HK-2 (cell line): ENCODE measurements around the gene RNFT2.

Source experiments
- DNase-seq: peaks from one replicate; pipeline ENCODE4 v3.0.0-alpha.2; 2018; ENCODE audit not compliant: unreplicated experiment

The RNFT2 gene

GRCh38 chr12:116878567-116879508 is 140.7 kb downstream of the RNFT2 start:
- DNase-seq = peak; percentile 15

DNA sequence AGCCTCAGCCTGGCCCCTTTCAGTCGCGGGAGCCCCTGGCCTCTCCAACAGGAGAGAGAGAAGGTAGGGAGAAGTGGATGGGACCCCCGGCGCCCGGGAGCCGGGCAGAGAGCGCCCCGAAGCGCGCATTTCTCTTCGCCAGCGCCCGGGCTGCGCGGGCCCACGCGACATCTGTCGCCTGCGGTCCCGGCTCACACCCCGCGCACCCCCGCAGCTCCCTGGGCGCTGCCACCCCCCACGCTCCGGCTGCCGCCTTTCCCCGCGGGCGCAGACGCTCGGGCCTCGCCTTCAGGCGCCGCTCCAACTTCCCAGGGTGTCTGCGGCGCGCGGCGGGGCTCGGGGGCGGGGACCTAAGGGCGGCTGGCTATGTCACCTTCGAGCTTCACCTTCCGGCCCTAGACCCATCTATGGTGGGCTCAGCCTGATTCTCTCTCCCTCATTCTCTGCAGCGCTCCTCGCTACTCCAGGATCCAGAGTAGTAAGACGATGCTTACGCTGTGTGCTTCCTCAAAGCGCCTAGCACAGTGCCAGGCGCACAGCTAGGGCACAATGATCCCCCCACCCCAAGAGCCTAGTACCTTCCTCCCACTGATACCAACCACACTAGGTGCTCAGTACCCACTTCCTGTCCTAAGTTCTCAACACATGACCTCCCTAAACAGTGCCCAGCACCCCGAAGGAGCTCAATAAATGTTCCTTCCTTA is 141.5 kb downstream of the RNFT2 start:
- DNase-seq = no peak

DNA sequence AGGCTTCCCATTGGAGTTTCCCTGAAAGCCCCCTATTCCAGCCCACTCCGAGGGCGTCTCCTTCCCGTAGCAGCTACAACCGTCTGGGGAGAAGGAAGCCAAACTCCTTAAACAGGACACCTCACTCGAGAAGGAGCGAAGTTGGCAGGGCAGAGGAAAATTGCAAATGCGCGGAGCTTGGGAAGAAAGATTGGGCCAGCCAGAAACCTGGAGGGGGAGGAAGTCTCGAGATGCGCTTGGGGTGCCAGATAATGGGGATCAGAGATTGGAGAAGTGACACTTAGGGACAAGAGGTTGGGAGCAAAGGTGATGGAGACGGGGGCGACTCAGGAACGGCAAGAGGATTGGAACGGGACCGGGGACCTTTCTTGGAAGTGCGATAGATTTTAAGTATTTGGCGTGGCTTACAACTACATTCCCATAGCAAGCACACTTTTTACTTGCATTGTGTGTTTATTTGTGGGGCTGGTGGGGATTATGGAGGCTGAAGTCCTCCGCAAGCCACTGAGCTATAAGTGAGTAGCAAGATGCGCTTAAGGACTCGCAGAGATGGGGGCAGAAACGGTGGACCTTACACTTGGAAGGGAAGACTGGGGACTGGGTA is 142.2 kb downstream of the RNFT2 start:
- no peak for DNase-seq

DNA sequence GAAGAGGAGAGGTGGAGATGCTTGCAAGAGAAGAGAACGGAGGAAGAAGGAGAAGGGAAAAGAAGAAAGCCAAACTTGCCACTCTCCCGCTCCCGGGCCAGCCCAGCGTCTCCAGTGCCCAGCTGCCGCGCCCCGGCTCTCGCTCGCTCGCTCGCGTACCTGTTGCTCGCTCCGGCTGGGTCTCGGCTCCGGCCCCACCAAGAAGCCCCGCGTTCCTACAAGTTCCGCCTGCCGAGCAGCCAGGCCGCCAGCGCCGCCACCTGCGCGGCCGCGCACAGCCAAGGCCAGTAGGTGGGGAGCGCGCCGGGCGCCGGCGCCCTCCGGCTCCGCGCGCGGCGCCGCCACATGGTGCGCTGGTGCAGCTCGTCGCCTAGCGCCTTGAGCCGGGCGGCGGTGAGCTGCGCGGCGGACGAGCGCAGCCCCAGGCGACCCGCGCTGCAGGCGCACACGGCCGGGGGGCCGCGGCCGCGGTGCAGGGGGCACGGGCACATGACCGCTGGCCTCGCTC is 142.8 kb downstream of the RNFT2 start:
- DNase-seq = peak; percentile 22

DNA sequence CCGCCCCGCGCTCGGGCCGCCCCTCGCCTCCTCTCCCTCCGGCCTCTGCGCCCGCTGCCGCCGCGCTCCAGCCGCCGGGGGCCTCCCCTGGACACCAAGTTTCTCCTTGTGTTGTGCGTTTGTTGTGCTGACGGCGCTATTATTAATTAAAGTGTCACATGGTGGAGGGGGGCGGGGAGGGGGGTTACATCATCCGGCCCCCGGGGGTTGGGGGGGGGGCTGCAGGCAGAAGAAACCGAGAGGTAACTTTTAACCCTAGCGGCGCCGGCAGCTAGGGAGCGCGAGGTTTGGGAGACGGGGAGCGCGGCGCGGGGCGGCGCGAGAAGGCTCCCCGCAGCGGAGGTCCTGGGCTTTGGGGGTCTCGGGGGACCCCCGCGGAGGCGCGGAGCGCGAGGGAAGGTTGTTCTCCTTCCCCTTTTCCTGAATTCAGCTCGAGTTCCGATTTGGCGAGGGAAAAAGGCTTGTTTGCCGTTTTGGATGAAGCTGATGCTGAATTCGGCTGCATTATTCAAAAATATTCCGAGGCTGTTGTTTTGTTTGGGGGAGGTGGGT is 143.3 kb downstream of the RNFT2 start, which contains the start of gene HRK:
TSS of gene HRK (minus strand) at position 117 of the 552 bp plus-strand sequence. CDS start 134 bp downstream, outside the sequence.
- peak; percentile 6 for DNase-seq

- no peak for DNase-seq
Measured at GRCh38 chr12:116881877-116882507, 143.9 kb downstream of the RNFT2 start.

GRCh38 chr12:116882742-116883141 is 144.6 kb downstream of the RNFT2 start:
- DNase-seq = no peak

DNA sequence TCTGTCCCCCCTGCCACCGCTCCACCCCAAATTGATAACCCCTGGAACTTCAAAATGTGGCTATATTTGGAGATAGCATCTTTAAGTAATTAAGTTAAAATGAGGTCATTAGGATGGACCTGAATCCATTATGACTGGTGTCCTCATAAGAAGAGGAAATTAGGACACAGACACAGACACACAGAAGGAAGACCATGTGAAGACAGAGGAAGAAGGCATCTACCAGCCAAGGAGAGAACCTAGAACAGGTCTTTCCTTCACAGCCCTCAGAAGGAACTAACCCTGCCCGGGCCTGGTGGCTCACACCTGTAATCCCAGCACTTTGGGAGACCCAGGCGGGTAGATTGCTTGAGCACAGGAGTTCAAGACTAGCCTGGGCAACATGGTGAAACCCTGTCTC is 146.8 kb downstream of the RNFT2 start:
- DNase-seq = no peak

GRCh38 chr12:116885491-116885890 is 147.4 kb downstream of the RNFT2 start:
- no peak for DNase-seq

DNA sequence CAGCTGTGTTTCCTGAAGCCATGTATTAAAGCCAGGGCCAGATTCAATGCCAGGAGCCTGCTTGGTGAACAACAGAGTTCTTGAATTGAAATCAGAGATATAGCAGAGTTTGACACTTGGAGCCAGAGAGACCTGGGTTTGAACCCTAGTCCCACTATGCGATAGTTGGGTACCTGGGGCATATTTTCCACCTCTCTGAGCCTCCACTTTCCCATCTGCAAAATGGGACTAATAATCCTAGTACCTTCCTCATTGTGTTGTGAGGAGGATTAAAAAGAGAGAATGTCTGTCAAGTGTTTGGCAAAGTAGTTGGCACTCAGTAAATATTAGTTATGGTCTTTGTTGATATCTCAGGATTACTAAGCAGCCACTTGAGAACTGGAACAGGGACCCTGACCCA is 149.1 kb downstream of the RNFT2 start:
- DNase-seq = no peak

GRCh38 chr12:116887897-116888296 is 149.8 kb downstream of the RNFT2 start:
- no peak for DNase-seq

DNA sequence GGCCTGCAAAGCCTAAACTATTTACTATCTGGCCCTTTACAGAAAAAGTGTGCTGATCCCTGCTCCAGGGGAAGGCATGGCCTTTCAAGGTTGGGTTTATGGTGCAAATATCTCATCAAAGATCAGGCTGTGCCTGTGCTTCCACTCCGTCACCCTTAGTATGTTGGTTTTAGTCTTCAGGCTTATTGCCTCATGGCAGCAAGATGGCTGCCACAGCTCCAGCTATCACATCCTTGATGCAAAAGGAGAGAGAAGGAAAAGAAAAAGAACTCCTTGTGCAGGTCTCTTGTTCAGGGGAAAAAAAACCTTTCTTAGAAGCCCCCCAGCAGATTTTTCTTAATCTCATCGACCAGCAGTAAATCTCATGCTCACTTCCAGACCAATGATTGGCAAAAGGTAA is 152.2 kb downstream of the RNFT2 start:
- no peak for DNase-seq

GRCh38 chr12:116891019-116891418 is 152.9 kb downstream of the RNFT2 start:
- no peak for DNase-seq

DNA sequence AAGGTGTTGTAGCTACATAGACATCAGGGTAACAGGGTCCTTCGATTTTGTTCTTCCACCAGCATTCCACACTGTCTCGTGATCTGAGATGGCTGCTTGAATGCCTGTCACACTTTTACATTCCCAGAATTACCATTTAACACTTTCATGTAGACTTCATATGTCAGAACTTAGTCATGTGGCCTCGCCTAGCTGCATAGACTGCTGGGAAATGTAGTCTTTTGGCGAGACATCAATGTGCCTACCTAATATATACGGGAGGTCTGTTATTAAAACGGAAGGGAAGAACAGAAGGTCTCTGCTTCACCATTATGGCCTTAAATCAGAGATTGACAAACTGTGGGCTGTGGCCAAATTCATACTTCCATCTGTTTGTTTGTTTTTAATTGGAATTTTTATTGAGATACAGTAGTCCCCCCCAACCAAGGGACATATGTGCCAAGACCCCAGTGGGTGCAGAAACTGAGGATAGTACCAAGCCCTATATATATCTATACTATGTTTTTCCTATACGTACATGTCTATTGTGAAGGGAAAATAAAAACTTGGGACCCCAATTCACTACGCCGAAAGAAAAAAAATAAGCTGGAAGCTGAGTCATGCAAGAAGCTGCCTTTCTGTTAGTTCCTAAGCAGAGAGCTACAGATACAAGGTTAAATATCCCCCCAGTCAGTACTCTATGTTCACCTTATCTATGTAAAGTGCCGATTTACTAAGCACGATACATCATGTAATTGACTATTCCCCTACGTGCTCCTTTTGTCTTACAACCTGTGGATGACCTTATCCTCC is 154.4 kb downstream of the RNFT2 start:
- no peak for DNase-seq

- no peak for DNase-seq
Measured at GRCh38 chr12:116894913-116895312, 156.8 kb downstream of the RNFT2 start.

GRCh38 chr12:116896411-116896924 is 158.4 kb downstream of the RNFT2 start:
- no peak for DNase-seq

- no peak for DNase-seq
Measured at GRCh38 chr12:116897476-116897875, 159.4 kb downstream of the RNFT2 start.

DNA sequence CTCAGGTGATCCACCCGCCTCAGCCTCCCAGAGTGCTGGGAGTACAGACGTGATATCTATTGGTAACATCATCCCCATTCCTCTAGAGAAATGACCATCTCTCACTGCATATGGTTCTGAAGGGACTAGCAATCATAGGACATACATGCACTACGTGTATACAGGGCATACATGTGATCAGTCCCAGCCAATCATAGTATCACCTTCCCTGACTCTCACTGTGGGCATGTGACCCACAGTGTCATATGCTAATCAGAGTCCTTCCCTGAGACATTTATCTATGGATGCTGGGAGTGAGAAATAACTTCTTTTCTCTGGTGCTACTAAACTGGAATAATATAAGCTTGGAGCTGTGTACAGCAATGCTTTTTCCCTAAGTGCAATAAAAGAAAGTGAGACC is 160.6 kb downstream of the RNFT2 start:
- DNase-seq = no peak

GRCh38 chr12:116901612-116902011 is 163.5 kb downstream of the RNFT2 start:
- no peak for DNase-seq
